ENCODE results near the gene SPTLC3.

Gene SPTLC3

GRCh38 chr20:13046409-13046808 lies 37.6 kb downstream of the SPTLC3 start (continued):
- TF ChIP-seq PATZ1 (CRISPR knock-in tag; IDR thresholded peaks at IDR 0.05; ENCODE audit: borderline replicate concordance), result no peak

GRCh38 chr20:13054011-13054410 lies 45.2 kb downstream of the SPTLC3 start:
- TF ChIP-seq SNAI2 (CRISPR knock-in tag; IDR thresholded peaks at IDR 0.05), result no peak
- TF ChIP-seq ARNTL (CRISPR knock-in tag; IDR thresholded peaks at IDR 0.05; ENCODE audit: borderline replicate concordance, low read depth), result no peak
- no peak for TF ChIP-seq ZFP30 (CRISPR knock-in tag; IDR thresholded peaks at IDR 0.05)
- TF ChIP-seq ZNF70 (CRISPR knock-in tag; IDR thresholded peaks at IDR 0.05), result no peak
- TF ChIP-seq ZFP3 (CRISPR knock-in tag; IDR thresholded peaks at IDR 0.05), result no peak
- no peak for TF ChIP-seq PATZ1 (CRISPR knock-in tag; IDR thresholded peaks at IDR 0.05; ENCODE audit: borderline replicate concordance)
- TF ChIP-seq ESRRG (CRISPR knock-in tag; IDR thresholded peaks at IDR 0.05), result no peak
- TF ChIP-seq POU6F1 (CRISPR knock-in tag; IDR thresholded peaks at IDR 0.05; ENCODE audit: borderline replicate concordance, low read depth), result no peak
- no peak for TF ChIP-seq BACH2 (CRISPR knock-in tag; IDR thresholded peaks at IDR 0.05; ENCODE audit: borderline replicate concordance)
- TF ChIP-seq TOX (CRISPR knock-in tag; IDR thresholded peaks at IDR 0.05; ENCODE audit: borderline replicate concordance), result no peak
- ATAC-seq, result no peak

- ATAC-seq, result no peak
- TF ChIP-seq TOX (CRISPR knock-in tag; IDR thresholded peaks at IDR 0.05; ENCODE audit: borderline replicate concordance) (no peak), PPARA (CRISPR knock-in tag; IDR thresholded peaks at IDR 0.05; ENCODE audit: borderline replicate concordance) (no peak), POU6F1 (CRISPR knock-in tag; IDR thresholded peaks at IDR 0.05; ENCODE audit: borderline replicate concordance, low read depth) (no peak), ZFP3 (CRISPR knock-in tag; IDR thresholded peaks at IDR 0.05) (no peak), ZFP30 (CRISPR knock-in tag; IDR thresholded peaks at IDR 0.05) (no peak), ARNTL (CRISPR knock-in tag; IDR thresholded peaks at IDR 0.05; ENCODE audit: borderline replicate concordance, low read depth) (no peak), ZNF8 (CRISPR knock-in tag; IDR thresholded peaks at IDR 0.05) (no peak), ZC3H10 (CRISPR knock-in tag; IDR thresholded peaks at IDR 0.05) (no peak), GLIS3 (CRISPR knock-in tag; IDR thresholded peaks at IDR 0.05) (no peak), ISL1 (CRISPR knock-in tag; IDR thresholded peaks at IDR 0.05) (no peak)
Measured at GRCh38 chr20:13058666-13059389, 50.1 kb downstream of the SPTLC3 start.

- ATAC-seq, result no peak
- no peak for TF ChIP-seq ARNTL (CRISPR knock-in tag; IDR thresholded peaks at IDR 0.05; ENCODE audit: borderline replicate concordance, low read depth)
- TF ChIP-seq OSR1 (CRISPR knock-in tag; IDR thresholded peaks at IDR 0.05), result no peak
- no peak for TF ChIP-seq ZNF8 (CRISPR knock-in tag; IDR thresholded peaks at IDR 0.05)
- no peak for TF ChIP-seq SNAI2 (CRISPR knock-in tag; IDR thresholded peaks at IDR 0.05)
- TF ChIP-seq TOX (CRISPR knock-in tag; IDR thresholded peaks at IDR 0.05; ENCODE audit: borderline replicate concordance), result no peak
- no peak for TF ChIP-seq BACH2 (CRISPR knock-in tag; IDR thresholded peaks at IDR 0.05; ENCODE audit: borderline replicate concordance)
- TF ChIP-seq CSRNP3 (CRISPR knock-in tag; IDR thresholded peaks at IDR 0.05), result no peak
- no peak for TF ChIP-seq PPARA (CRISPR knock-in tag; IDR thresholded peaks at IDR 0.05; ENCODE audit: borderline replicate concordance)
- no peak for TF ChIP-seq GLIS3 (CRISPR knock-in tag; IDR thresholded peaks at IDR 0.05)
- TF ChIP-seq PATZ1 (CRISPR knock-in tag; IDR thresholded peaks at IDR 0.05; ENCODE audit: borderline replicate concordance), result no peak
- no peak for TF ChIP-seq ZC3H10 (CRISPR knock-in tag; IDR thresholded peaks at IDR 0.05)
- TF ChIP-seq ESRRG (CRISPR knock-in tag; IDR thresholded peaks at IDR 0.05), result no peak
- TF ChIP-seq ZFP3 (CRISPR knock-in tag; IDR thresholded peaks at IDR 0.05), result no peak
- no peak for TF ChIP-seq CREB5 (CRISPR knock-in tag; IDR thresholded peaks at IDR 0.05; ENCODE audit: low read depth)
- TF ChIP-seq TCF4 (CRISPR knock-in tag; IDR thresholded peaks at IDR 0.05; ENCODE audit: borderline replicate concordance), result no peak
- no peak for TF ChIP-seq ISL1 (CRISPR knock-in tag; IDR thresholded peaks at IDR 0.05)
Measured at GRCh38 chr20:13059398-13060136, 50.8 kb downstream of the SPTLC3 start.

Data from SK-N-SH treated with all-trans-retinoic acid at 6 μM for 48 hours (cell line).